ENCODE data around the gene EIF3L.

The EIF3L gene

GRCh38 chr22:37892566-37893335, 43.5 kb downstream of the EIF3L start:
- no peak overlapping the region for H3K4me3 ChIP-seq (ENCODE audit: low read depth, low read length)
- no peak for DNase-seq (ENCODE audit: low read depth)
- no peak for TF ChIP-seq CTCF (IDR thresholded peaks at IDR 0.05; ENCODE audit: low read depth, low read length)

DNA sequence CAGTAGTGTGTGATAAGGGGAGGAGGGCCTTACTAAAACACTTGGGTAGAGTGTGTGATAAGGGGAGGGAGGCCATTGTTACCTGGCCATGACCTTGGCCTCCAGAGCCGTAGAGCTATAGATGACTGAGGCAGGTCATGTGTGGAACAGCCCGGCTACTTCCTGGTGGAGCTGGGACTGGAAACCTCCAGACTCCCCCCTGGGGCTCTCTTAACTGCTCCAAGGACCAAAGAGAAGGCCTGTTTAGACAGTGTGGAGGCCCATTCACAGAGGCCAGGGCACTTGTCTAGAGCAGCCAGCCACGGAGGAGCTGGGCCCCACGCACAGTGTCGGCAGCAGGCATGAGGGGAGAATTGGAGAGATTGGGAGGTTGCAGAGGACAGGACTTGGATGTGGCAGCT, 44.4 kb downstream of the EIF3L start:
- DNase-seq (ENCODE audit: low read depth), result no peak
- TF ChIP-seq MAX (IDR thresholded peaks at IDR 0.05; ENCODE audit: low read depth, low read length) (no peak), MYC (IDR thresholded peaks at IDR 0.05; ENCODE audit: low read depth, low read length) (no peak), POLR2A (IDR thresholded peaks at IDR 0.05; ENCODE audit: extremely low read depth, insufficient read length) (no peak), CTCF (IDR thresholded peaks at IDR 0.05; ENCODE audit: low read depth, low read length) (no peak)
- H3K4me3 ChIP-seq (ENCODE audit: low read depth, low read length), result no peak overlapping the region

DNA sequence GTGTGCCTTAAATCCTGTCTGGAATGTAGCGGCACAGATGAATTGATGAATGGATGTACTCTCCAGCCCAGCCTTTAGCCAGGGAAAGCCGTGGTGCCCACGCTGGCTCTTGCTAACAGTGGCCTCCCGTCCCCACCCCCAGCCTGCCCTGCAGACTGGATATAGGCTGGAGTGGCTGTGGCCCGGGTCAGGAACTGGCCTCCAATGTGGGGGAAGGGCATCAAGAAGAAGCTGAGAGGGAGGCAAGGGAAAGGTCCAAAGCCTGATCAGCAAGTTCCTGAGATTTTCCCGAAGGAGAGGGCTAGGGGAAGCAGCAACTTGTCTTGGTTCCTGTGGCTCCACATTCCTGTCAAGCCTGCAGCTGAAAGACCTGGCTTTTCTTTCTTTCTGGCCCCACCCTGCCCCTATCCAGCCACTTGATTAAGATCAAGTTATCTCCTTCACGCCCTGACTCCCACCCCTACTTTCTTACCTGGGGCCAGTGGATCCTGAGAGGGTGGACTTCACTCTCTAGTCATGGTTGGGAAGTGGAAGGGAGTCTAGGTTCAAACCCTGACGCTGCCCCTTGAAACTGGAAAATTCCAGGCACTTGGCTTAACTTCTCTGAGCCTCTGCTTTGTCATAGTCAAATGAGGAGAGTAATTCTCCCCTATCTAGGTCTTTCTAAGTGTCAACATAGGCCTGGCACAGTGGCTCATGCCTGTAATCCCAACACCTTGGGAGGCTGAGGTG, 45.9 kb downstream of the EIF3L start:
- H3K4me3 ChIP-seq (ENCODE audit: low read depth, low read length), result no peak overlapping the region
- DNase-seq (ENCODE audit: low read depth), result no peak
- TF ChIP-seq MAX (IDR thresholded peaks at IDR 0.05; ENCODE audit: low read depth, low read length) (no peak), POLR2A (IDR thresholded peaks at IDR 0.05; ENCODE audit: extremely low read depth, insufficient read length) (no peak), CTCF (IDR thresholded peaks at IDR 0.05; ENCODE audit: low read depth, low read length) (no peak), MYC (IDR thresholded peaks at IDR 0.05; ENCODE audit: low read depth, low read length) (no peak)

GRCh38 chr22:37896181-37896592, 47.0 kb downstream of the EIF3L start:
- peak; percentile 51 for DNase-seq (ENCODE audit: low read depth)
- H3K4me3 ChIP-seq (ENCODE audit: low read depth, low read length), result no peak overlapping the region
- TF ChIP-seq POLR2A (IDR thresholded peaks at IDR 0.05; ENCODE audit: extremely low read depth, insufficient read length) (no peak), MAX (IDR thresholded peaks at IDR 0.05; ENCODE audit: low read depth, low read length) (no peak), CTCF (IDR thresholded peaks at IDR 0.05; ENCODE audit: low read depth, low read length) (no peak), MYC (IDR thresholded peaks at IDR 0.05; ENCODE audit: low read depth, low read length) (no peak)

GRCh38 chr22:37896939-37897338, 47.7 kb downstream of the EIF3L start:
- no peak for TF ChIP-seq CTCF (IDR thresholded peaks at IDR 0.05; ENCODE audit: low read depth, low read length)
- TF ChIP-seq MYC (IDR thresholded peaks at IDR 0.05; ENCODE audit: low read depth, low read length), result no peak
- TF ChIP-seq POLR2A (IDR thresholded peaks at IDR 0.05; ENCODE audit: extremely low read depth, insufficient read length), result no peak
- TF ChIP-seq MAX (IDR thresholded peaks at IDR 0.05; ENCODE audit: low read depth, low read length), result no peak
- no peak for DNase-seq (ENCODE audit: low read depth)
- H3K4me3 ChIP-seq (ENCODE audit: low read depth, low read length), result no peak overlapping the region

Measured in NB4 (cell line).